HL-60 (cell line): ENCODE results near the gene NAB2.

Experiments
- POLR2AphosphoS5 ChIP-seq: IDR thresholded peaks from 2 replicates; pipeline ENCODE4 v1.6.1; 2012; ENCODE audit warnings: low read depth
- TF ChIP-seq, protein P1 (sequence below): IDR thresholded peaks from 2 replicates; pipeline ENCODE4 v1.6.1; 2012; ENCODE audit warnings: low read depth; ENCODE audit not compliant: insufficient replicate concordance
- TF ChIP-seq, protein P2 (sequence below): IDR thresholded peaks from one replicate; pipeline ENCODE4 v1.5.1; 2011; ENCODE audit warnings: low read length, control low read depth, inconsistent platforms; ENCODE audit not compliant: insufficient read depth

GRCh38 chr12:57089271-57090245 is 644 bp downstream of the NAB2 start:
- TF ChIP-seq, protein P1, sequence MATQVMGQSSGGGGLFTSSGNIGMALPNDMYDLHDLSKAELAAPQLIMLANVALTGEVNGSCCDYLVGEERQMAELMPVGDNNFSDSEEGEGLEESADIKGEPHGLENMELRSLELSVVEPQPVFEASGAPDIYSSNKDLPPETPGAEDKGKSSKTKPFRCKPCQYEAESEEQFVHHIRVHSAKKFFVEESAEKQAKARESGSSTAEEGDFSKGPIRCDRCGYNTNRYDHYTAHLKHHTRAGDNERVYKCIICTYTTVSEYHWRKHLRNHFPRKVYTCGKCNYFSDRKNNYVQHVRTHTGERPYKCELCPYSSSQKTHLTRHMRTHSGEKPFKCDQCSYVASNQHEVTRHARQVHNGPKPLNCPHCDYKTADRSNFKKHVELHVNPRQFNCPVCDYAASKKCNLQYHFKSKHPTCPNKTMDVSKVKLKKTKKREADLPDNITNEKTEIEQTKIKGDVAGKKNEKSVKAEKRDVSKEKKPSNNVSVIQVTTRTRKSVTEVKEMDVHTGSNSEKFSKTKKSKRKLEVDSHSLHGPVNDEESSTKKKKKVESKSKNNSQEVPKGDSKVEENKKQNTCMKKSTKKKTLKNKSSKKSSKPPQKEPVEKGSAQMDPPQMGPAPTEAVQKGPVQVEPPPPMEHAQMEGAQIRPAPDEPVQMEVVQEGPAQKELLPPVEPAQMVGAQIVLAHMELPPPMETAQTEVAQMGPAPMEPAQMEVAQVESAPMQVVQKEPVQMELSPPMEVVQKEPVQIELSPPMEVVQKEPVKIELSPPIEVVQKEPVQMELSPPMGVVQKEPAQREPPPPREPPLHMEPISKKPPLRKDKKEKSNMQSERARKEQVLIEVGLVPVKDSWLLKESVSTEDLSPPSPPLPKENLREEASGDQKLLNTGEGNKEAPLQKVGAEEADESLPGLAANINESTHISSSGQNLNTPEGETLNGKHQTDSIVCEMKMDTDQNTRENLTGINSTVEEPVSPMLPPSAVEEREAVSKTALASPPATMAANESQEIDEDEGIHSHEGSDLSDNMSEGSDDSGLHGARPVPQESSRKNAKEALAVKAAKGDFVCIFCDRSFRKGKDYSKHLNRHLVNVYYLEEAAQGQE, result no peak
- TF ChIP-seq, protein P2, sequence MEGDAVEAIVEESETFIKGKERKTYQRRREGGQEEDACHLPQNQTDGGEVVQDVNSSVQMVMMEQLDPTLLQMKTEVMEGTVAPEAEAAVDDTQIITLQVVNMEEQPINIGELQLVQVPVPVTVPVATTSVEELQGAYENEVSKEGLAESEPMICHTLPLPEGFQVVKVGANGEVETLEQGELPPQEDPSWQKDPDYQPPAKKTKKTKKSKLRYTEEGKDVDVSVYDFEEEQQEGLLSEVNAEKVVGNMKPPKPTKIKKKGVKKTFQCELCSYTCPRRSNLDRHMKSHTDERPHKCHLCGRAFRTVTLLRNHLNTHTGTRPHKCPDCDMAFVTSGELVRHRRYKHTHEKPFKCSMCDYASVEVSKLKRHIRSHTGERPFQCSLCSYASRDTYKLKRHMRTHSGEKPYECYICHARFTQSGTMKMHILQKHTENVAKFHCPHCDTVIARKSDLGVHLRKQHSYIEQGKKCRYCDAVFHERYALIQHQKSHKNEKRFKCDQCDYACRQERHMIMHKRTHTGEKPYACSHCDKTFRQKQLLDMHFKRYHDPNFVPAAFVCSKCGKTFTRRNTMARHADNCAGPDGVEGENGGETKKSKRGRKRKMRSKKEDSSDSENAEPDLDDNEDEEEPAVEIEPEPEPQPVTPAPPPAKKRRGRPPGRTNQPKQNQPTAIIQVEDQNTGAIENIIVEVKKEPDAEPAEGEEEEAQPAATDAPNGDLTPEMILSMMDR, result no peak
- TF ChIP-seq POLR2AphosphoS5, result 0 out of 2 replicates have a peak, but pooled peaks have one; percentile 22
